SK-N-SH (cell line): ENCODE measurements around the gene NR2C2AP. TPM values are rescaled to one million over a fixed set of nuclear protein-coding genes. Genes with fewer than 3 reads are reported as not detected.

Experiments used
- CTCF ChIA-PET: fragments of 300-600, 350-600 bp; formaldehyde crosslinking; extraction: SDS; loops from one replicate; lab custom pipeline; 2021; lab: Yijun Ruan, JAX
- POLR2A ChIA-PET: fragments of 350-600 bp; sonication (Branson Sonifier 250); formaldehyde crosslinking; extraction: SDS; loops from one replicate; lab custom pipeline; 2020; ENCODE audit warnings: antibody characterized with exemption, inconsistent platforms; lab: Yijun Ruan, JAX
- DNase-seq: peaks from one replicate; pipeline ENCODE4 v3.0.0; 2012
- H2AFZ ChIP-seq: fragments of 200-600 bp; sonication (generic); 2 replicates; pipeline ENCODE4 v1.8.1; 2016; ENCODE audit warnings: antibody characterized with exemption, mild to moderate bottlenecking, low read depth
- H3F3A ChIP-seq: fragments of 200-600 bp; sonication (generic); replicated peaks from 2 replicates; pipeline ENCODE3; 2016; ENCODE audit warnings: antibody characterized with exemption, mild to moderate bottlenecking; ENCODE audit not compliant: insufficient read depth
- H3K27ac ChIP-seq, 2 experiments: fragments of 200-500 bp in 1 of 2; fragments of 200-600 bp in 1 of 2; sonication (Bioruptor generic) in 1 of 2; sonication (generic), shearing (Covaris generic) in 1 of 2; 2 replicates each; pipeline versions ENCODE4 v1.5.1 to v1.6.1; 2014 to 2016; ENCODE audit warnings: low read depth in 2 of 2, inconsistent platforms in 1 of 2, low read length in 1 of 2, mild to moderate bottlenecking in 1 of 2, mixed read lengths in 1 of 2
- H3K27me3 ChIP-seq: fragments of 200-600 bp; sonication (generic), shearing (Covaris generic); 2 replicates; pipeline ENCODE4 v1.6.1; 2016; ENCODE audit warnings: mixed run types; ENCODE audit not compliant: insufficient read depth
- H3K36me3 ChIP-seq, 2 experiments: fragments of 200-500 bp in 1 of 2; fragments of 200-600 bp in 1 of 2; sonication (Bioruptor generic) in 1 of 2; sonication (generic) in 1 of 2; replicated peaks in 1 of 2; 2 replicates each; pipeline versions ENCODE3 to v1.5.1; 2014 to 2016; ENCODE audit warnings: low read length in 1 of 2, mild to moderate bottlenecking in 1 of 2; ENCODE audit not compliant: insufficient read depth in 2 of 2, control insufficient read depth in 1 of 2
- H3K4me1 ChIP-seq, 2 experiments: fragments of 200-500 bp in 1 of 2; fragments of 200-600 bp in 1 of 2; sonication (Bioruptor generic) in 1 of 2; sonication (generic), shearing (Covaris generic) in 1 of 2; 2 replicates each; pipeline versions ENCODE4 v1.5.1 to v1.6.1; 2014 to 2016; ENCODE audit warnings: low read depth in 1 of 2, low read length in 1 of 2, mixed run types in 1 of 2; ENCODE audit not compliant: insufficient read depth in 2 of 2, control insufficient read depth in 1 of 2
- H3K4me2 ChIP-seq: fragments of 200-600 bp; sonication (generic), shearing (Covaris generic); 2 replicates; pipeline ENCODE4 v1.6.1; 2017; ENCODE audit warnings: mixed run types
- H3K4me3 ChIP-seq, 2 experiments: fragments of 200-500 bp in 1 of 2; fragments of 200-600 bp in 1 of 2; sonication (Bioruptor generic) in 1 of 2; sonication (generic), shearing (Covaris generic) in 1 of 2; 2 replicates each; pipeline versions ENCODE4 v1.5.1 to v1.8.1; 2014 to 2016; ENCODE audit warnings: low read depth in 2 of 2, inconsistent platforms in 1 of 2, low read length in 1 of 2, mild to moderate bottlenecking in 1 of 2, mixed read lengths in 1 of 2, moderate library complexity in 1 of 2
- H3K79me2 ChIP-seq: fragments of 200-600 bp; sonication (generic); 2 replicates; pipeline ENCODE4 v1.8.1; 2017; ENCODE audit warnings: mild to moderate bottlenecking; ENCODE audit not compliant: insufficient read depth
- H3K9ac ChIP-seq: fragments of 200-600 bp; sonication (generic); 2 replicates; pipeline ENCODE4 v1.6.1; 2017; ENCODE audit warnings: mixed run types
- H3K9me2 ChIP-seq: fragments of 200-600 bp; sonication (generic); 2 replicates; pipeline ENCODE4 v1.6.1; 2017; ENCODE audit warnings: mixed run types
- H3K9me3 ChIP-seq: fragments of 200-600 bp; sonication (generic); 2 replicates; pipeline ENCODE4 v1.6.1; 2017; ENCODE audit warnings: mixed run types, mild to moderate bottlenecking, moderate library complexity
- H4K20me1 ChIP-seq: fragments of 200-600 bp; sonication (generic); 2 replicates; pipeline ENCODE4 v1.6.1; 2017; ENCODE audit warnings: mild to moderate bottlenecking, mixed run types; ENCODE audit not compliant: insufficient read depth
- CTCF ChIP-seq: fragments of 200-600 bp; sonication (generic); IDR thresholded peaks from 2 replicates; pipeline ENCODE4 v1.6.1; 2017; ENCODE audit warnings: antibody characterized with exemption, mild to moderate bottlenecking, moderate library complexity
- EZH2phosphoT487 ChIP-seq: fragments of 200-600 bp; sonication (generic); IDR thresholded peaks from 2 replicates; pipeline ENCODE4 v1.6.1; 2017; ENCODE audit warnings: low read depth, mixed run types, mild to moderate bottlenecking, antibody characterized with exemption, moderate library complexity, borderline replicate concordance
- FOSL2 ChIP-seq: IDR thresholded peaks from 2 replicates; pipeline ENCODE4 v1.4.0; 2012; ENCODE audit warnings: low read depth, mild to moderate bottlenecking, moderate library complexity, borderline replicate concordance
- FOXJ3 ChIP-seq: sonication (generic); formaldehyde crosslinking; IDR thresholded peaks from 2 replicates; pipeline ENCODE4 v1.5.1; 2020; ENCODE audit warnings: mild to moderate bottlenecking, missing genetic modification reagents
- FOXM1 ChIP-seq: IDR thresholded peaks from 2 replicates; pipeline ENCODE4 v1.4.0; 2012; ENCODE audit warnings: low read depth, mild to moderate bottlenecking
- IRF3 ChIP-seq: fragments of 150-350 bp; IDR thresholded peaks from 2 replicates; pipeline ENCODE4 v1.6.1; 2016; ENCODE audit warnings: mild to moderate bottlenecking, low read depth, low read length
- JUND ChIP-seq: IDR thresholded peaks from 2 replicates; pipeline ENCODE4 v1.4.0; 2012
- MAX ChIP-seq: IDR thresholded peaks from 2 replicates; pipeline ENCODE4 v1.4.0; 2012; ENCODE audit warnings: low read depth
- MEF2A ChIP-seq: IDR thresholded peaks from 2 replicates; pipeline ENCODE4 v1.4.0; 2012; ENCODE audit warnings: low read depth, borderline replicate concordance
- MXI1 ChIP-seq: IDR thresholded peaks from 2 replicates; pipeline ENCODE4 v1.6.1; 2012; ENCODE audit warnings: mild to moderate bottlenecking, low read depth, low read length, improper control_type of control experiment
- NRF1 ChIP-seq: IDR thresholded peaks from 2 replicates; pipeline ENCODE4 v1.6.1; 2012; ENCODE audit warnings: low read depth, mild to moderate bottlenecking, low read length
- PBX3 ChIP-seq: IDR thresholded peaks from 2 replicates; pipeline ENCODE4; 2012
- POLR2AphosphoS5 ChIP-seq: IDR thresholded peaks from 2 replicates; pipeline ENCODE4 v1.6.1; 2012; ENCODE audit warnings: low read depth, low read length
- REST ChIP-seq: IDR thresholded peaks from 2 replicates; pipeline ENCODE4 v1.6.1; 2012; ENCODE audit warnings: mild to moderate bottlenecking, low read depth, low read length, moderate library complexity
- RFX5 ChIP-seq: IDR thresholded peaks from 2 replicates; pipeline ENCODE4 v1.6.1; 2012; ENCODE audit warnings: mild to moderate bottlenecking, improper control_type of control experiment, low read length
- RXRA ChIP-seq: IDR thresholded peaks from 2 replicates; pipeline ENCODE4 v1.4.0; 2012; ENCODE audit warnings: low read depth, mild to moderate bottlenecking, borderline replicate concordance
- TAF1 ChIP-seq: IDR thresholded peaks from 2 replicates; pipeline ENCODE4 v1.6.1; 2012; ENCODE audit warnings: low read depth, mild to moderate bottlenecking, low read length, moderate library complexity, borderline replicate concordance
- TCF12 ChIP-seq: IDR thresholded peaks from 2 replicates; pipeline ENCODE4 v1.4.0; 2012
- TEAD4 ChIP-seq: IDR thresholded peaks from 2 replicates; pipeline ENCODE4 v1.4.0; 2012; ENCODE audit warnings: mild to moderate bottlenecking, borderline replicate concordance; ENCODE audit not compliant: insufficient read depth
- YY1 ChIP-seq: IDR thresholded peaks from 2 replicates; pipeline ENCODE4 v1.4.0; 2012; ENCODE audit warnings: low read depth, mild to moderate bottlenecking
- ZBTB33 ChIP-seq: IDR thresholded peaks from 2 replicates; pipeline ENCODE4 v1.4.0; 2012; ENCODE audit warnings: low read depth, borderline replicate concordance
- WGBS: methylation state at CpG from one replicate; pipeline ENCODE4 v1.1.6; 2017; ENCODE audit warnings: low lambda C conversion rate; 5-methylcytosine and 5-hydroxymethylcytosine counted together
- polyA plus RNA-seq, 3 experiments: library from polyadenylated mRNA; depleted of rRNA; stranded (reverse); fragments of >200 nt; gene quantifications; 2 replicates each; pipeline ENCODE4 v1.2.3, GENCODE V29; 2012

NR2C2AP gene
- polyA plus RNA-seq, 1 of the 3 experiments (the other 2 are of a cell fraction): 21.9 TPM

GRCh38 chr19:19192078-19192882 is 10.9 kb downstream of the NR2C2AP start, which contains the start of the genes BORCS8 and RFXANK:
Gene BORCS8, minus strand, starts transcription at chr19:19192152. Its CDS starts 35 bp downstream, at chr19:19192117.
Gene RFXANK, plus strand, starts transcription at chr19:19192258. Its CDS starts 1,689 bp downstream, at chr19:19193947.
- under 1% methylated on average over 33 of the region's 53 CpGs for WGBS
- peaks cover 50% of the 10 kb centered on the region for H3K79me2 ChIP-seq
- TF ChIP-seq REST (peak; percentile 47; the same call in 1 of the 2 replicates), TEAD4 (no peak), MXI1 (peak; percentile 23; the same call in 1 of the 2 replicates), NRF1 (peak; percentile 97), CTCF (no peak), ZBTB33 (no peak), TCF12 (peak; percentile 26; the same call in 1 of the 2 replicates), YY1 (peak; percentile 77; the same call in 1 of the 2 replicates), EZH2phosphoT487 (no peak), IRF3 (no peak), RXRA (no peak), MAX (peak; percentile 73), RFX5 (0 out of 2 replicates have a peak, but pooled peaks have one; percentile 35), FOXM1 (no peak), POLR2AphosphoS5 (peak; percentile 65), PBX3 (0 out of 2 replicates have a peak, but pooled peaks have one; percentile 19), TAF1 (peak; percentile 96), FOSL2 (no peak; the same call in 1 of the 2 replicates), JUND (no peak), MEF2A (0 out of 2 replicates have a peak, but pooled peaks have one; percentile 26), FOXJ3 (CRISPR knock-in tag) (no peak)

More at GRCh38 chr19:19192078-19192882, 10.9 kb downstream of the NR2C2AP start, which contains the start of the genes BORCS8 and RFXANK:
- Histone ChIP-seq H3K4me1 (peaks cover 11 to 14% of the 10 kb centered on the region in 2 experiments; a peak in 2 of 4 replicates), H3K27me3 (no peaks in the 10 kb centered on the region), H3K4me3 (peak within 1 kb of the TSS; percentile 69 to 91), H4K20me1 (no peaks in the 10 kb centered on the region), H3K9me3 (no peaks in the 10 kb centered on the region), H3K9me2 (no peaks in the 10 kb centered on the region), H3F3A (peaks cover 3% of the 10 kb centered on the region), H3K36me3 (peaks cover 4 to 7% of the 10 kb centered on the region in 2 experiments), H3K4me2 (peak within 1 kb of the TSS; percentile 90), H3K9ac (peak within 1 kb of the TSS; percentile 97), H3K27ac (peak within 1 kb of the TSS; percentile 94 to 97), H2AFZ (peak within 1 kb of the TSS; percentile 99)
- POLR2A ChIA-PET: interaction anchor here (0.6 to 2.5 kb wide), 3 partner anchors 11 to 179 kb away, joined by 3 to 10 read pairs (median 3); partner anchors contain the start of gene NR2C2AP
- CTCF ChIA-PET: interaction anchor here (0.8 to 1.7 kb wide), 8 partner anchors 9 to 174 kb away, joined by 3 to 15 read pairs (median 4); partner anchors contain the start of gene NR2C2AP
- DNase-seq: peak; percentile 98
